Glutamatergic neuron (in vitro differentiated cells): ENCODE results near the gene FAM168A. TPM values are rescaled to one million over a fixed set of nuclear protein-coding genes. Genes with fewer than 3 reads are reported as not detected.

Experiments
- DNase-seq: peaks from one replicate; pipeline ENCODE4 v3.0.0; 2022
- H3K27ac Mint-ChIP-seq: one replicate; pipeline ENCODE4 v1.8.0; 2020; ENCODE audit warnings: mild to moderate bottlenecking, mixed read lengths, inconsistent platforms; ENCODE audit not compliant: unreplicated experiment
- H3K27me3 Mint-ChIP-seq: one replicate; pipeline ENCODE4 v1.8.0; 2020; ENCODE audit warnings: mild to moderate bottlenecking, moderate library complexity, mixed read lengths, inconsistent platforms; ENCODE audit not compliant: unreplicated experiment
- H3K36me3 Mint-ChIP-seq: one replicate; pipeline ENCODE4 v1.8.0; 2020; ENCODE audit warnings: mild to moderate bottlenecking, mixed read lengths, inconsistent platforms; ENCODE audit not compliant: unreplicated experiment
- H3K4me1 Mint-ChIP-seq: one replicate; pipeline ENCODE4 v1.8.0; 2020; ENCODE audit warnings: mild to moderate bottlenecking, low read depth, mixed read lengths, inconsistent platforms; ENCODE audit not compliant: unreplicated experiment
- H3K4me3 Mint-ChIP-seq: one replicate; pipeline ENCODE4 v1.8.0; 2020; ENCODE audit warnings: mild to moderate bottlenecking, mixed read lengths, inconsistent platforms; ENCODE audit not compliant: unreplicated experiment
- H3K9me3 Mint-ChIP-seq: one replicate; pipeline ENCODE4 v1.8.0; 2020; ENCODE audit warnings: mild to moderate bottlenecking, moderate library complexity, mixed read lengths, inconsistent platforms; ENCODE audit not compliant: unreplicated experiment
- total RNA-seq: library from RNA; stranded (reverse); fragmentation: NEBNext Ultra II Directional; extraction: Animal tissue kit (Norgen Biotek cat#: 25700); gene quantifications from one replicate; pipeline ENCODE4 v1.2.1, GENCODE V29; 2021; ENCODE audit not compliant: unreplicated experiment
- TF ChIP-seq, protein P1 (sequence below): fragments of 200-600 bp; sonication (generic); IDR thresholded peaks from one replicate; pipeline ENCODE4 v1.5.0; 2021; ENCODE audit not compliant: partially characterized antibody, unreplicated experiment

Gene FAM168A
- total RNA-seq, 1 donor from 2014 or later, result 84.3 TPM

DNA sequence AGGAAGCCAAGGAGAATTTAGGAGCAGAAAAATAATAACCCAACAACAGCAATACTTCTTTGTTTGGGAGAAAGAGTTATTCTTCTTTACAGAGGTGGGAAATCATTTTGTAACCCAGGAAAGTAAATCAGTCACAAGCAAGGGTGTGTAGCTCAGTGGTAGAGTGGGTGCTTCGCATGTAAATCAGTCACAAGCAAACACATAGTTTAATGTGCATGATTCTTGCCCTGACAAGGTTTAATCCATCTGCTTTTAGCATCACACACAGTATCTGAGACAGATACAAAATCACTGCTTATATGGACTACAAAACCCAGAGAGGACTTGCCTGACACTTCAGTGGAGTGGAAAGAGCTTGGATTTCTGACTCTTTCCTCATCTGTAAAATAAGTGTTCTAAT, 139.7 kb downstream of the FAM168A start:
- TF ChIP-seq, protein P1, sequence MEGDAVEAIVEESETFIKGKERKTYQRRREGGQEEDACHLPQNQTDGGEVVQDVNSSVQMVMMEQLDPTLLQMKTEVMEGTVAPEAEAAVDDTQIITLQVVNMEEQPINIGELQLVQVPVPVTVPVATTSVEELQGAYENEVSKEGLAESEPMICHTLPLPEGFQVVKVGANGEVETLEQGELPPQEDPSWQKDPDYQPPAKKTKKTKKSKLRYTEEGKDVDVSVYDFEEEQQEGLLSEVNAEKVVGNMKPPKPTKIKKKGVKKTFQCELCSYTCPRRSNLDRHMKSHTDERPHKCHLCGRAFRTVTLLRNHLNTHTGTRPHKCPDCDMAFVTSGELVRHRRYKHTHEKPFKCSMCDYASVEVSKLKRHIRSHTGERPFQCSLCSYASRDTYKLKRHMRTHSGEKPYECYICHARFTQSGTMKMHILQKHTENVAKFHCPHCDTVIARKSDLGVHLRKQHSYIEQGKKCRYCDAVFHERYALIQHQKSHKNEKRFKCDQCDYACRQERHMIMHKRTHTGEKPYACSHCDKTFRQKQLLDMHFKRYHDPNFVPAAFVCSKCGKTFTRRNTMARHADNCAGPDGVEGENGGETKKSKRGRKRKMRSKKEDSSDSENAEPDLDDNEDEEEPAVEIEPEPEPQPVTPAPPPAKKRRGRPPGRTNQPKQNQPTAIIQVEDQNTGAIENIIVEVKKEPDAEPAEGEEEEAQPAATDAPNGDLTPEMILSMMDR, result no peak
- peaks cover 3% of the 10 kb centered on the region for H3K27me3 Mint-ChIP-seq
- peaks cover 5% of the 10 kb centered on the region for H3K9me3 Mint-ChIP-seq
- H3K36me3 Mint-ChIP-seq, result no peaks in the 10 kb centered on the region
- H3K27ac Mint-ChIP-seq, result no peak overlapping the region
- DNase-seq, result no peak
- H3K4me1 Mint-ChIP-seq, result peaks cover 3% of the 10 kb centered on the region
- H3K4me3 Mint-ChIP-seq, result no peak overlapping the region

GRCh38 chr11:73454987-73455386, 142.9 kb downstream of the FAM168A start:
- Mint-ChIP-seq H3K27me3 (no peaks in the 10 kb centered on the region), H3K27ac (no peak overlapping the region), H3K4me3 (no peak overlapping the region), H3K9me3 (peaks cover 4% of the 10 kb centered on the region), H3K36me3 (no peaks in the 10 kb centered on the region), H3K4me1 (peaks cover 5% of the 10 kb centered on the region)
- TF ChIP-seq, protein P1, result no peak
- no peak for DNase-seq

- H3K27ac Mint-ChIP-seq, result no peak overlapping the region
- no peak overlapping the region for H3K4me3 Mint-ChIP-seq
- no peaks in the 10 kb centered on the region for H3K36me3 Mint-ChIP-seq
- H3K9me3 Mint-ChIP-seq, result peaks cover 5% of the 10 kb centered on the region
- TF ChIP-seq, protein P1, result no peak
- H3K27me3 Mint-ChIP-seq, result no peaks in the 10 kb centered on the region
- DNase-seq, result no peak
- peaks cover 6% of the 10 kb centered on the region for H3K4me1 Mint-ChIP-seq
Measured at GRCh38 chr11:73453562-73453961, 144.3 kb downstream of the FAM168A start.

DNA sequence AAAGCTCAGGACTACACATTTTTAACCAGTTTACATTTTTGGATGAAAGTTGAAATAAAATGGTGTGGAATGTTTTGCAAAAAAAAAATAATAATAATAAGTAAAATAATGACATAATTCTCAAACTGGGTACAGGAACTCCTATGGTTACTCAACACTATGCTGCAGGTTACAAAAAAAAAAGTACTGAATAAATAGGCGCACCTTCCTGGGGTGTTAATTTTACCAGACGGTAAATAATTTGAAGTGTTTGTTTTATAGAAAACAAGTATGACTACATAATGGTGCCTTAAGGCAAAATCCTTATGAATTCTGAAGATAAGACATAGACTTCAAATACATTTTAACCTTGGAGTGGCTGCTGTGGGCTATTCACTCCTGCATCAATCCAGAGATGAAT, 145.2 kb downstream of the FAM168A start:
- Mint-ChIP-seq H3K36me3 (no peaks in the 10 kb centered on the region), H3K4me3 (no peak overlapping the region), H3K4me1 (peaks cover 6% of the 10 kb centered on the region), H3K9me3 (peaks cover 5% of the 10 kb centered on the region), H3K27ac (no peak overlapping the region), H3K27me3 (no peaks in the 10 kb centered on the region)
- TF ChIP-seq, protein P1, result no peak
- no peak for DNase-seq

DNA sequence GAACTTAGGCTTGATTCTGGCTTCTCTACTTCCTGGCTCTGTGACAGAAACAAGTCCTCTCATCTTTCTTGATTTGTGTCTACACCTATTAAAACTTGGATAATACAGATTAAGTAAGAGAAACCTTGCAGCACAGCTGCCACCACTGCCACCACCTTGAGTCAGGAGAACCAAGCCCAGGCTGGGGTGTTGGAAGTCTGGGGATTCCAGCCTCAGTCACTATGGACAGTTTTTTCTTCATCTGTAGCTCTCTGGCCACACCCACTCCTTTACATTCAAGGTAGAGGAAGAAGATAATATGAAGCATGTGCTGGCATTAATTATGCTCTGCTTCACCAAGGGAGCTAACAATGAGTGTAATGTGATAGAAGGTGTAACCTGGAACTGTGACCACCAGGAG, 146.0 kb downstream of the FAM168A start:
- Mint-ChIP-seq H3K4me3 (no peak overlapping the region), H3K9me3 (peaks cover 5% of the 10 kb centered on the region), H3K27me3 (no peaks in the 10 kb centered on the region), H3K36me3 (no peaks in the 10 kb centered on the region), H3K4me1 (peaks cover 6% of the 10 kb centered on the region), H3K27ac (no peak overlapping the region)
- TF ChIP-seq, protein P1, result no peak
- no peak for DNase-seq
